ENCODE measurements around the gene INPPL1.

Gene INPPL1

GRCh38 chr11:72233056-72233772, 8.6 kb downstream of the INPPL1 start:
- DNase-seq (ENCODE audit: low read depth): no peak

DNA sequence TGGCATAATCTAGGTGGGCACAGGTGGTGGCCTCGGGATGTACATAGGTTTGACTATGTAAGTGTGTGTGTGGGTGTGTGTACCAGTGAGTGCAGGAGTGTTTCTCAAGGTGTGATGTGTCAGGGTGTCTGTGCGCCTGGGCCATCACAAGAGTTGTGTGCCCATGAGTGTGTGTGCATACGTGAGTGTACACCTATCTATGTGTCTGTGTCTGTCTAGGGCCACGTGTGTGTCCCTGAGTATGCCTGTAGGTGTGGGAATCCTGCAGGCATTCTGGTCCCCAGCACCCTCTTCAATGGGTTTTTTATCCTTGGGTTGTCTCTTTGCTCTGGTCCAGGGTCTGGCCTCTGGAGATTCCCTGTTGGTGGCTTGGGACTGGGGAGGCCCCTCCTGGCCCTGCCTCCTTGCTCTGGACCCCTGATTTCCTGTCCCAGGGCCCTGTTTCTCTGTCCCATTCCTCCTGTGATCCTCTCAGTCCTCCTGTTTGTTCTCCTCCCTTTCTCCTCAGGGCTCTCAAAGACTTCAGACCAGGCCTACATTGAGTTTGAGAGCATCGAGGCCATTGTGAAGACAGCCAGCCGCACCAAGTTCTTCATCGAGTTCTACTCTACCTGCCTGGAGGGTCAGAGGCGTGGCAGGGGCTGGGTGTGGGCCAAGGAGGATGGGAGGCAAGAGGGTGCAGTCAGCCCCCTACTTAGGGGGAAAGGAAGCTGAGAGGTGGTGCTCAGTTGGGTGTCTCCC, 9.4 kb downstream of the INPPL1 start:
- DNase-seq (ENCODE audit: low read depth): no peak

DNA sequence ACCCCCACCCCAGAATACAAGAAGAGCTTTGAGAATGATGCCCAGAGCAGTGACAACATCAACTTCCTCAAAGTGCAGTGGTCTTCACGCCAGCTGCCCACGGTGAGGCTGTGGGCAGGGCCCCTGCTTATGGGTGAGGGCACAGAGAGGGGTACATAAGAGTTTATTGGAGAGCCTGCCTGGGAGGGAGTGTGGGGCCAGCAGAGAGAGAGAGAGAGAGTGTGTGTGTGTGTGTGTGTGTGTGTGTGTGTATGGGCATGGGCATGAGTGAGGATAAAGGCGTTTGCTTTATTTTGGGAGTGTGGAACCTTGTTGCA, 9.9 kb downstream of the INPPL1 start:
- DNase-seq (ENCODE audit: low read depth): no peak

DNA sequence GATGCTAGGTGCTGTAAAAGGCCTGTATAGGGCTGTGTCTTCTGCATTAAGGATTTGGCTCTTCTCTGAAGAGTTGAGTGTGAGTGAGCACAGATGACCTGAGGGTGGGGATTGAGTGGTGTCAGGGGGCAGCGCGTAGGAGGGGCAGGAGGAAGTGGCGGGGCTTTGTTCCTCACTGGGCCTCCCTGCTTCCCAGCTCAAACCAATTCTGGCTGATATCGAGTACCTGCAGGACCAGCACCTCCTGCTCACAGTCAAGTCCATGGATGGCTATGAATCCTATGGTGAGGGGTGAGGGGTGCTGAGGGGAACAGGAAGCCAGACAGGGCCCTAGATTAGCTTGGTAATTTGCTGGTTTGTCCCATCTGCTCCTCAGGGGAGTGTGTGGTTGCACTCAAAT, 10.4 kb downstream of the INPPL1 start:
- DNase-seq (ENCODE audit: low read depth): no peak

DNA sequence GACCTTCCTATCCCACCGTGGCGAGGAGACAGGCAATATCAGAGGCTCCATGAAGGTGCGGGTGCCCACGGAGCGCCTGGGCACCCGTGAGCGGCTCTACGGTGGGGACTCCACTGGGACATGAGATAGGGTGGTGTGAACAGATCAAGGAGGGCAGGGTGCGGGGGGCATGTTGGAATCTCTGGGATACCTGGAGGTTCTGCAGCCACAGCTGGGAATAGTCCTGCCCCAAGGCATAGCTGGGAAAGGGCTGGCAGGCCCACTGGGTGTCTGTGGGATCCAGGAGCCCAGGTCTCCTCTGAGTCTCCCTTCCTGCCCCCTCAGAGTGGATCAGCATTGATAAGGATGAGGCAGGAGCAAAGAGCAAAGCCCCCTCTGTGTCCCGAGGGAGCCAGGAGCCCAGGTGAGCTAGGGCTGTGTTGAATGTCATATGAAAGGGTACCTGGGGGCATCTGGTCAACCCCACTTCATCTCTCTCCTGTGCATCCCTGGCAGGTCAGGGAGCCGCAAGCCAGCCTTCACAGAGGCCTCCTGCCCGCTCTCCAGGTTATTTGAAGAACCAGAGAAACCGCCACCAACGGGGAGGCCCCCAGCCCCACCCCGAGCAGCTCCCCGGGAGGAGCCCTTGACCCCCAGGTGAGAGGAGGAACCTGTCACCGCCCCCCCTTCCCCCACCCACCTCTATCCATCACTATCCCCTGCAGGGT, 10.9 kb downstream of the INPPL1 start:
- DNase-seq (ENCODE audit: low read depth): no peak

- DNase-seq (ENCODE audit: low read depth): no peak
These were observed 11.6 kb downstream of the INPPL1 start for GRCh38 chr11:72236083-72236697.

GRCh38 chr11:72236774-72237111, 12.2 kb downstream of the INPPL1 start:
- DNase-seq (ENCODE audit: low read depth): no peak

DNA sequence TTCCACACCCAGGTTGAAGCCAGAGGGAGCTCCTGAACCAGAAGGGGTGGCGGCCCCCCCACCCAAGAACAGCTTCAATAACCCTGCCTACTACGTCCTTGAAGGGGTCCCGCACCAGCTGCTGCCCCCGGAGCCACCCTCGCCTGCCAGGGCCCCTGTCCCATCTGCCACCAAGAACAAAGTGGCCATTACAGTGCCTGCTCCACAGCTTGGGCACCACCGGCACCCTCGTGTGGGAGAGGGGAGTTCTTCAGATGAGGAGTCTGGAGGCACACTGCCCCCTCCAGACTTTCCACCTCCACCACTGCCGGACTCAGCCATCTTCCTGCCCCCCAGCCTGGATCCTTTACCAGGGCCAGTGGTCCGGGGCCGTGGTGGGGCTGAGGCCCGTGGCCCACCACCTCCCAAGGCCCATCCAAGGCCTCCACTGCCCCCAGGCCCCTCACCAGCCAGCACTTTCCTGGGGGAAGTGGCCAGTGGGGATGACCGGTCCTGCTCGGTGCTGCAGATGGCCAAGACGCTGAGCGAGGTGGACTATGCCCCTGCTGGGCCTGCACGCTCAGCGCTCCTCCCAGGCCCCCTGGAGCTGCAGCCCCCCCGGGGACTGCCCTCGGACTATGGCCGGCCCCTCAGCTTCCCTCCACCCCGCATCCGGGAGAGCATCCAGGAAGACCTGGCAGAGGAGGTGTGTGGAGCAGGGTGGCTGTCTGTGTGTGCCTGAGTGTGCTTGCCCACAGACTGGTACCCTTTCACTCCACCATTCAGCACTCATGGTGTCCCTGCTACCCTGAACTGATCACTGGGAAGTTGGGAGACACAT, 12.8 kb downstream of the INPPL1 start:
- no peak for DNase-seq (ENCODE audit: low read depth)

GRCh38 chr11:72238040-72238450, 13.5 kb downstream of the INPPL1 start:
- DNase-seq (ENCODE audit: low read depth): peak; percentile 18

- no peak for DNase-seq (ENCODE audit: low read depth)
These were observed 14.1 kb downstream of the INPPL1 start for GRCh38 chr11:72238492-72239312.

DNA sequence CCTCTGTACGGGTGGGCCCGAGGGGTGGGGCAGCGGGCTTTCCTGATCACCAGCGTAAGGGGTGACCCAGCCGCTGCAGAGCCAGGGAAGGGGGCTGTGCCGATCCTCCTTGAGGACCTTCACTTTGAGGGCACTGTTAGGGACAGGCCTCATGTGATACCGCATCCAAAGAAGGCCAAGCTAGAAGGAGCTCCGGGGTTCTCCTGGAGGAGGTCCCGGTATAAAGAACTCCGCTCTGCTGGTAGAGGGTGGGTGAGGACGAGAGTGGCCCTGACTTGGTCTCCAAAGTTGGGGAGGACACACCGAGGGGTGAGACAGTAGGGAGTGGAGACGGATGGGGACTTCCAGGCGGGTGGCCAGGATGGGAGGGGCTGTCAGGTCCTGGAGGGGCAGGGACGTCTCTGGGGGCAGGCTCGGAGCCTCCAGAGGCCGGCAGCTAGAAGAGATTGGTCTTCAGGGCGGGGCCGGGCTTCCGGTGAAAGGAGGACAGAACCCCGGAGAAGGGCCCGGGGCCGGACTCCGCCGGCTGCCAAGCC, 14.8 kb downstream of the INPPL1 start:
- peak; percentile 34 for DNase-seq (ENCODE audit: low read depth)

GRCh38 chr11:72239849-72240460, 15.4 kb downstream of the INPPL1 start:
- DNase-seq (ENCODE audit: low read depth): no peak

DNA sequence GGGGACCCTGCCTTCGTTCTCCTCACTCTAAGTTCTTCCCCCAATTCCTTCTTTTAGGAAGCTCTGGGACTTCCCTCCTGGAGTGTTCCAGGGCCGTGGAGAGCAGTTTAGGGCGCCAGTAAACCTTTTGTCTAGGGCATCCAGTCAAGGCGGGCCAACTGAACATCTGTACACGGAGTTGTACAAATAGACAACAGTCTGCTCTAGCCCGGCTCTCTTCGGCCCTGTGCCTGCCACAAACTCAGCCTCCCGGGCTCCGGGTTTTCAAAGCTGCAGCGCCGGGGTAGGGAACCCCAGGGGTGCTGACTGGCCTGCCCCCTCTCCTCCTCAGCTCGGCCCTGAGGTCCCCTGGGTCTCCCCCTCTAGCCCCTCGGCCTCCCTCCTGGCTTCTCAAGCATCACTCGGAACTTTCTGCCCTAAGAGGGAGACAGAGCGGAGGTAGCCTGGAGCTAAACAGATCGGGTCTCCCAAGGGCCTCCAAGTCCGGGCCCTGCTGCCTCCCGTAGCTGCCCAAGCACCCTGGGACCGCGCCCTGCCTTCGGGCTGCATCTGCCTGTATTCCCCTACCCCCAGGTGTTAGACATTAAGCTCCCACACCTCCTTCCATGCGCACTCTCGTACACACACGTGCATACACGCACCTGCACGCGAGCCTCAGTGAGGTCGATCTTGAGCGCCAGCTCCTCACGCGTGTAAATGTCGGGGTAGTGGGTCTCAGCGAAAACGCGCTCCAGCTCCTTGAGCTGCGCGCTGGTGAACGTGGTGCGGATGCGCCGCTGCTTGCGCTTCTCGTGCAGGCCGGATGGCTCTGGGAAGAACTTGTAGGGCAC, 16.1 kb downstream of the INPPL1 start:
- no peak for DNase-seq (ENCODE audit: low read depth)

GRCh38 chr11:72241291-72241781, 16.8 kb downstream of the INPPL1 start:
- no peak for DNase-seq (ENCODE audit: low read depth)

- DNase-seq (ENCODE audit: low read depth): no peak
These were observed 17.6 kb downstream of the INPPL1 start for GRCh38 chr11:72242141-72242540.

GRCh38 chr11:72243173-72244059, 18.8 kb downstream of the INPPL1 start:
- DNase-seq (ENCODE audit: low read depth): no peak

DNA sequence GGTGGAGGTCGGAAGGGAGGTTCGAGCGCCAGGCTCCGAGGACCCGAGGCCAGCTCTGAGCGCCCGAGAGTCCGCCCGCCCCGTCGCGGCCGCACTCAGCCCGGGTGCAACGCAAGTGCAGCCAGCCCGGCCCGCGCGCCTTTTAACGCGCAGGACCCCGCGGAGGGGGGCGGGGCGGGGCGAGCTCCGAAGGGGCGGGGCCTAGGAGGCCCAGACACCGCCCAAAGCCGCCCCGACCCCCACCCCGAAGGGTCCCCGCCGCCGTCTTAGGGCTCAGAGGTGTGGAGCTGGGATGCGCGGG, 19.4 kb downstream of the INPPL1 start, which contains the start of gene PHOX2A:
TSS of gene PHOX2A (minus strand) at position 117 of the 301 bp plus-strand sequence. CDS start 172 bp downstream, outside the sequence.
- DNase-seq (ENCODE audit: low read depth): no peak
